HG03196 (cell line): ENCODE data around the gene HELZ2.
"Not testable (repeated sequence)": the region's sequence is repeated elsewhere in the genome, so short reads cannot be mapped to it uniquely, and the experiment has no call there.

Experiments used
- ATAC-seq: cut with Tn5 transposase; IDR thresholded peaks from one replicate; pipeline ENCODE4 v1.9.1; 2021; ENCODE audit not compliant: unreplicated experiment

The HELZ2 gene

GRCh38 chr20:63579017-63579694, 5.1 kb upstream of the HELZ2 start:
- ATAC-seq: no peak

- ATAC-seq: no peak
Measured at GRCh38 chr20:63578224-63579016, 4.4 kb upstream of the HELZ2 start.

- no peak for ATAC-seq
Measured at GRCh38 chr20:63577317-63577894, 3.4 kb upstream of the HELZ2 start.

DNA sequence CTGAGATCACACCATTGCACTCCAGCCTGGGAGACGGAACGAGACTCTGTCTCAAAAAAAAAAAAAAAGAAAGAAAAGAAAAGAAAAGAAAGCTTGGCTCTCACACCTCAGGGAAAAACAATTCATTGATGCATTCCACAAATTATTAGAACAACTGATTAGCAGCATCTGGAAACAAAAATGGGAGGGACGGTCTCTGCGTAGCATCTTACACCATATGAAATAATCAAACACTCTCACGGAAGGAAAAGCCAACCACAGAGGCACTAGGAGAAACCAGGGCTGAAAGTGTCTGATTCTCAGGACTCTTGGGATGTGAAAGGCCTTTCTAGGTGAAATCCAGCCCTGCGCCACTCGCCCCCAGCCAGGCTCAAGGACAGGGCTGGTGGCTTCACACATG, 2.3 kb upstream of the HELZ2 start:
- ATAC-seq: no peak

GRCh38 chr20:63574829-63575743, 1.0 kb upstream of the HELZ2 start:
- ATAC-seq: no peak

DNA sequence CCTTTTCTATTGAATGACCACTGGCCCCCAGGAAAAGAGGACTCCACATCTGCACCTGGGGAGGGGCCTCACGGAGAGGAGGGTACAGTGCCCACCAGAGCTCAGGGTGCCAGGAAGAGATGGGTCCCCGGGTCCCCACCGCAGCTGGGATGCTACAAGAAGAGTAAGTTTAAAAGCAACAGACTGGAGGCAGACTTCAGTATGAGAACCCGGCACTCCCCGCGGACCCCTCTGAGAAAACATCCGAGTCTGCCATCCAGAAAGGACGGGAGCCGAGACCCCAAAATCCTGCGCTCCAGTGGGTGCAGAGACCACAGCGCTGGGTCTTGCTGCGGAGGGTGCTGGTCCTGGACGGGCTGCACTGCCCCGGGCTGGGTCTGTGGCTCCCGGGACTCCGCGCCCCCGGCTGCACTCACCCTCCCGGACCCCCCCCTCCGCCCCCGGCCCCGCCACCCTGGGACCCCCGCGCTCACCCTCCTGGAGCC, 350 bp downstream of the HELZ2 start:
- ATAC-seq: no peak

DNA sequence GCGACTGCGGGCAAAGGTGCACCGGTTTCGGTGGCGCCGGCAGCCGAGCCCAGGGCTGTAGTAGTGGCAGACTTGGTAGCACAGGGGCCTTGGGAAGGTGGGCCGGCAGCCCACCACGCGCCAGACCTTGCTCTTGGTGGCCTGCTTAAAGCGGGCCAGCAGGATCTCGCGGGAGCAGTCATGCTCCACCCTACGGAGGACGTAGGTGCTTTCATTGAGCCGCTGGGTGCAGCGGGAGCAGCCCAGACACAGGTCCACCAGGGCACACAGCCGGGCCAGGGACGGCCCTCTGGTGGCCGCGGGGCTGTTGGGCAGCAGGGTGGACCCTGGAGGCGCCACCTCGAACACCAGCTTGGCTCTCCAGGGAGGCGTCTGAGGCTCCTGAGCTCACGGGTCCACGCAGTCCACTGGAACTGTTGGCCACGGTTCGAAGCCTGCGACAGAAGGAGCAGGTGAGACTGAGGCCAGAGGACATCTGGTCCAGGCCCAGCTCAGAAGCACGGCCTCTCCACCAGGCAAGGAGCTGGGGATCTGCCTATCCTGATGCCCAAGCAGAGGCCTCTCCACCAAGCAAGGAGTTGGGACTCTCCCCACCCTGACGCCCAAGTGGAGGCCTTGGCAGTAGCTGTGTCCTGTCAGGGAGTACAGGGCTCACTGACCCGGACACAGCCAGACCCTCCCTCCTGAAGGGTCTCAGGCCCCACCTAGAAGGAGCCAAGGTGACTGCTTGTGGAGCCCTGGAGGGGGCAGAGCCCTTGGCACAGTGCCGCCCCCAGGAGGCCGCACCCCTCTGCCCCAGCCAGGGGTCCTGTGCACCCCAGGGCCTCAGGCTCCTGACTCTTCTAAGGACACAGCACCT, 1.0 kb downstream of the HELZ2 start:
- no peak for ATAC-seq

DNA sequence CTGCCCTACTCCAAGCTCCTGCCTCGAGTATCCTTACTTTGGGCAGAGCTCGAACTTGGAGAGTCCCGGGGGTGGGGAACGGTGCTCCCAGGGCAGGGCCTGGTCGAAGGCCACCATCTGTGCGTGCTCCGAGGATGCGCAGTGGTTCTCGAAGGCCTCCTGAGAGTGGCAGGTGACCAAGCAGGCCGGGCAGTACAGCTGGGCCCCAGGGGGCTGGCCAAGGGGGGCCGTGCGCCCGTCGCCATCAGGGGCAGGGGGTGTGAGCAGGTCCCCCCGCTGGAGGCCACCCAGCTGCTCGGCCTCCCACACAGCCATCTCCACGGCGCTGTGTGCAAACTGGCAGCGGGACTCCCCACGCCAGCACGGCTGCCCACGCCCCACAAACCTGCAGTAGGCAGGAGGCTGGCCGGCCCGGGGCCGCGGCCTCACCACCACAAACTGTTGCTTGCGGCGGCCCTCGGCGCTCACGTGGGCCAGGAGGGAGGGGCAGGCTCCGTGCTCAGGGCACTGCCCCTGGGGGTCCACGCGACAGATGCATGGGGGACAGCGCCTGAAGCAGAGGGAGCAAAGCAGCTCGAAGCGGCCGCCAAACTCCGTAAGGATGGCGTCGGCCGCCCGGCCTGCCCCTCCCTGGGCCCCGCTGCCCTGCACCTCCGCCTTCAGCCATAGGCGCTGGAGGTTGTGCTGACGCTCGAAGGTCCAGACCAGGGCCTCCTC, 1.8 kb downstream of the HELZ2 start:
- no peak for ATAC-seq

GRCh38 chr20:63571087-63571478, 3.0 kb downstream of the HELZ2 start:
- not testable (repeated sequence) for ATAC-seq

GRCh38 chr20:63570281-63571086, 3.6 kb downstream of the HELZ2 start:
- ATAC-seq: no peak

DNA sequence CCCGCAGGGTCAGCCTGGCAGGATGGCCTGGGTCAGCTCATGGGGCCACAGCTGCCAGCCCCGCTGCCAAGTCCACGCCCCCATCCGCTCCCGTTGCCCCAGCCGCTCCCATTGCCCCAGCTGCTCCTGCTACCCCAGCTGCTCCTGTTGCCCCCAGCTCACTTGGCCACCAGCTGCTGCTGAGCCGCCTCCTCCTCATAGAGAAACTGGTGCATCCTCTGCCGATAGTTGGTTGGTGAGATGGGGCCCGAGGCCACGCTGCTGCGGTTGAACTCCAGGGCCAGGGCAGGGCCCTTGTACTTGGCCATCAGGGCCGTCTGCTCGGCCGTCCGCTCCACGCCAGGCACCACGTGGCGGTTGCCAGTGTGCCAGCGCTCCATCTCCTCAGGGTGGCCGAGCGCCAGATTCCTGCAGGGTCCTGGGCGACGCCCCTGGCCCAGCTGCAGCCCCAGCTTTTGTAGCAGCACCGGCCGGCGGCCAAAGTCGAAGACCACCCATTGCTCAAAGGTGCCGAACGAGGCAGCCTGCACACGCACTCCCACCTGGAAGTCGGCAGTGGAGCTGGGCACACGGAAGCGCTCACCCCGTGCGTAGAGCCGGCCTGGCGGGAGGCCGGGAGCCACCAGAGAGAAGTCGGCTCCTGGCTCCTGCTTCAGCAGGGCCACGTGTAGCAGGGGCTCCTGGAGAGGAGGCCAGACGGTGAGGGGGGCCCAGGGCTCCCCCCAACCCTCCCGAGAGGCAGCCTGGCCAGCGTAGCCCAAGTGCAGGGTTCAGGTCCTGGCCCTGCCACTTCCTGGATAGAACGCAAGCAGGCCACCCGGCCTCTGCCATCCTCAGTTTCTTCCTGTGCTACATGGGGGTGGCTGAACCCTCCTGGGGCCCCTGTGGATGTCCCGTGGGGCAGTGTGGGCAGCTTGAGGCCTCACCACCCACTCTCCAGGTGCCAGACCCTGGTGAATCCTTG, 4.8 kb downstream of the HELZ2 start:
- ATAC-seq: no peak

DNA sequence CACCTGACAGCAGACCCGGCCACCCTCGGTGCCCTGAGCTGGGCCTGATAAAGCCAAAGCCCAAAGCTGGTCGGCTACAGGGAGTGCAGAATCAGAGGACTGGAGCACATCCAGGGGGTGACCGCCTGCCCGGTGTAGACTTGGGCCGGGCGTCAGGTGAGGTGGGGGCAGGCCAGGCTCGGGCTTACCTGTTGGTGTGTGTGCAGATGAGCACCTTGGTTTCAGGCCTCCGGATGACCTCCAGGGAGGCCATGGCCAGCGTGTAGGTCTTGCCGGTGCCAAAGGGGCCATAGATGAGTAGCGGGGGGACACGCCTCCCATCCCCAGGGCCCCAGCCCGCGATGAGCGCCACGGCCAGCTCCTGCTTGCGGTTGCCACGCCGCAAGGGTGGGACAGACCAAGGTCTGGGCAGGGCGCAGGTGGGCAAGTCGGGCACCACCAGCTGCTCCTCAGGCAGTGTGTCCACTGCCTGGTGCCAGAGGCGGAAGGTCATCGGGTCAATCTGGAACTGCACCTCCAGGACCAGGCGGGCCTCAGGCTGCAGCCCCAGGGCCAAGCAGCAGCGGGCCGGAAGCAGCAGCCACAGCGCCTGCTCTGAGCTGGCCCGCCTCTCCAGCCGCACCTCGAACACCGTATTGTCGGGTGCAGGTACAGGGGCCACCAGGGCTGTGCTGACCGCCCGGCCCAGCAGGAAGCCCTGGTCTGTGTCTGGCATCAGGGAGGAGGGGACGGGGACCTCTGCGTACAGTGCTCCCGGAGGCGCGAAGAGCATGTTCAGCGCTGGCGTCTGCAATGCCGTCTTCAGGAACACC, 5.7 kb downstream of the HELZ2 start:
- peak; percentile 11 for ATAC-seq

DNA sequence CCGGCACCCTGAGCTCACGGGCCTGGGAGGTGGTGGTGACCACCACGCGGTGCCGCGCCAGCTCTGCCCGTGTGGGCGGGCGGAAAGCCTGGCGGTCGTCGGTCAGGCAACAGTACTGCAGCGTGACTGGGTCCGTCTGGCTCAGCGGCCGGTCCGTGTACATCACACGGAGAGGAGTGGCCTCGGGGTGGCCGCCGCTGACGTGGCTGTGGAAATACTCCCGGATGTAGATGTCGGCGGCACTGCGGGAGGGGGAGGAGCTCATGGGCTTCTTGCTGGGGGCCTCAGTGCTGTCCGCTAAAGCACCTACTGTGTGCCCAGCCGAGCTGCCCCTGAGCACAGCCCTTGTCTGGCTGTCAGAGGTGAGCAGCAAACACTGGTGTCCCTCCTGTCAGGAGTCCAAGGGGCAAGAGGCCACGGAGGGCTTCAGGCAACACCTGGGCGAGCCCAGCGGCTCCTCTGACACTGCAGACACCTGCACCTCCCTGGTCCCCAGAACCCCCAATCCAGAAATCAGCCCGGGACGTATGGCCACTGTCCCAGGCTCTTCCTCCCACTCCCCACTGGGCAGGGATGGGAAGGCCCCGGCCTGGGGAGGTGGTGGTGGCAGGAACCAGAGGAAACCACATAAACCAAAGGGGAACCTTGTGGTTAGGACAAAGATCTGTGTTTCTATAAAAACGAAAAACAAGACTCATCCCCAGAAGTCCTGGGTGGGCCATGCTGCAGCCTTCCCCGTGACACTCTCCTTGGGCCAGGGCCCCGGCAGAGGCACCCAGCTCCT, 6.5 kb downstream of the HELZ2 start:
- ATAC-seq: peak; percentile 63

GRCh38 chr20:63567136-63567385, 7.0 kb downstream of the HELZ2 start:
- no peak for ATAC-seq

DNA sequence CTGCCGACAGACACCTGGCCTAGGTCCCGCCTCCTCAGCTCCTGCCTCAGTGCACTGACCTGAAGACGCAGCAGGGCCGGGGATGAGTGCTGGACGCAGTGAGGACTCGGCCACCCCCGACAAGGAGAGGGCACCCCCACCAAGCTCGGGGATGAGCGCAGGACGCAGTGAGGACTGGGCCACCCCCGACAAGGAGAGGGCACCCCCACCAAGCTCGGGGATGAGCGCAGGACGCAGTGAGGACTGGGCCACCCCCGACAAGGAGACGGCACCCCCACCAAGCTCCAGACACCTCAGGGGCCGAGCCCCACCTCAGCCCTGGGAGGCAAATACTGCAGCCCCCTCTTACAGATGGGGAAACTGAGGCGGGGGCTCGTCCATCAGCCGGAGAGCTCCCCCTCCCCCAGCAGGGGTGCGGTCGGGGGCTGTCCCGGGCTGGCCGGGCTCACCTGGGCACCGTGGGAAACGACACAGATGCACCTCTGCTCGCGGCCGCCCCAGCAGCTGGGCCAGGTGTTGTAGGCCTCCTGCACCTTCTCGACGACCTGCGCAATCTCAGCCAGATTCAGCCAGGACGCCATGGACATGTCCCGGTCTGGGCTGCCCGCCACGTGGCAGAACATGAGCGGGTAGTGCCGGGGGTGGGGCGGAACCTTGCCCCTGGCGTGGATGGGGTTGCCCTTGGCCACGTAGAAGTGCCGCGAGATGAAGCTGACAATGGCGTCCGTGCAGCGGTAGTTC, 7.5 kb downstream of the HELZ2 start:
- no peak for ATAC-seq
